HL-60/S4 treated with retinoic acid at 250 ng/mL for 4 days and 3 days (cell line): Measurements from ENCODE around the gene SDF4.
"Not testable (repeated sequence)": the region's sequence is repeated elsewhere in the genome, so short reads cannot be mapped to it uniquely, and the experiment has no call there.

Experiments
- in situ Hi-C: fragments of 300-500 bp; cut with MboI; formaldehyde crosslinking; loops from 2 replicates; pipeline ENCODE4 v1.7.0; 2022; ENCODE audit warnings: low sequenced_read_pairs

The SDF4 gene

DNA sequence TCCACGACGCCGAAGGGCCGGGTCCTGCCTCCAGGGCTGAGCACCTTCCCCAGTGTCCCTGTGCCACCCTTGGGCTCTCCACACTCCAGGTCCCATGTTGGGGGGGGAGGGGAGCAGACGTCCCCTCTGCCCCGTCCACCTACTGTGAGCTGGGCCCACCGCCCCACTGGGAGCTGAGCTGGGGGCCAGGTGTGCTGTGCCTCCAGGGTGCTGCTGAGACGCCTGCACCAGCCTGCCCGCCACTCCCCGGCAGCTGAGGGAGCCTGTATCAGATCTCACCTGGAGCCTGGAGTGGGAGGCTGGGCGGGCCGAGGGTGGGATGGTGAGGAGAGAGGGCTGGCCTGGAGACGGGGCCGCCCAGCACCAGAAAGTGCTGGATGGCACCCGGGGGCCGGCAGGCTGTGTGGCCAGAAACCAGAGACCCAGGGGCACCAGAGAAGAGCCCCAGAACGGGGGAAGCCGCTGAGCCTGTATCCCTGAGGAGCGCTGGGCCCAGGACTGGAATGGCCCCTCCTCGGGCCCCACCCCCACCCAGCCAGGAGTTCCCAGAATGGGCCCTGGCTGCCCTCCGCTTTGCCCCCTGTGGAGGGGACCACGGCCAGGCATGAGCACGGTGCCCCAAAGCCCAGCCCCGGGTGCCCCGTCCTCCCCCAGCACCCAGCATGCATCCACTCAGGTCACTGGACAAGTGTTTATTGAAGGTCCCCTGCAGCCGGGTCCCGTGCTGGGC lies 28.8 kb downstream of the SDF4 start:
- in situ Hi-C loops = no loop called here

DNA sequence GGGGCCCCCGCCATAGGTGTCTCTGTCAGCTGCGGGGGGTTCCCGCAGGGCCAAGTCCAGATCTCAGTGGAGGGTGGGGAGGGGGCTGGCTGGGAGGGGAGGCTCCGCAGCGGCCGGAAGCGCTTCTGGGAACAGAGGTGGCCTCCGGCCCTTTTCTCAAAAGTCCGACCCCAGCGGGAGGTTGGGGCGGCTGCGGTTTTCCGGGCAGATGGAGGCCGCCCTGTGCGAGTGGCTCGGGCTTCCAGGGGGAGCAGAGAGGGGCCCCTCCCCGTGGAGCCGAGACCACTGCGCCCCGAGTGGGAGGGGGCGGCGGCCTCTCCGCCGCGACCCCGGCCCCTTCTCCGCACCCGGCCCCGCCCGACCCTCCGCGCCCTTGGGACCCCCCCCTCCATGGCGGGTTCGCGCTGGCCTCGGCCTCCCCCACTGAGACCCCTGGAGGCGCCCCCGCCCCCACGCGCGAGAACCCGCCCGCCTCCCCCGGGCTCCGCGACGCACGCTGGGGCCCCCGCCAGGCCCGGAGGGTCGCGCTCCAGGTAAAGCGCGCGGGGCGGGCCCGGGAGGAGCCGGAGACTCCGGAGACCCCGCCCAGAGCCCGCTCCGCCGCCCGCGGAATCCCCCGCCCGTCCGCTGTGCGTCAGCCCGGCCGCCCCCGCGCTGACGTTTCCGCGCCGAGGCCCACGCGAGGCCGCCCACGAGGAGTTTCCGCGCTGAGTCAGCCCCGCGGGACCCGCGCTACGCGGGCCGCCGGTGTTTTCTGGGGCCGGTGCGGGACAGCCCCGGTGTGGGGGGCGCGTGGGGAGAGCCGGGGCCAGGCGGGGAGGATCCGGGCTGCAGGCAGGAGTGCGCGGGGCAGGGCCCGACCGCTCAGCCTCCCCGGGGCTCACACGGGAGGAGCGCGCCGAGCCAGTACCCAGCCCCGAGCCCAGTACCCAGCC lies 30.7 kb downstream of the SDF4 start:
- in situ Hi-C loops = no loop called here

DNA sequence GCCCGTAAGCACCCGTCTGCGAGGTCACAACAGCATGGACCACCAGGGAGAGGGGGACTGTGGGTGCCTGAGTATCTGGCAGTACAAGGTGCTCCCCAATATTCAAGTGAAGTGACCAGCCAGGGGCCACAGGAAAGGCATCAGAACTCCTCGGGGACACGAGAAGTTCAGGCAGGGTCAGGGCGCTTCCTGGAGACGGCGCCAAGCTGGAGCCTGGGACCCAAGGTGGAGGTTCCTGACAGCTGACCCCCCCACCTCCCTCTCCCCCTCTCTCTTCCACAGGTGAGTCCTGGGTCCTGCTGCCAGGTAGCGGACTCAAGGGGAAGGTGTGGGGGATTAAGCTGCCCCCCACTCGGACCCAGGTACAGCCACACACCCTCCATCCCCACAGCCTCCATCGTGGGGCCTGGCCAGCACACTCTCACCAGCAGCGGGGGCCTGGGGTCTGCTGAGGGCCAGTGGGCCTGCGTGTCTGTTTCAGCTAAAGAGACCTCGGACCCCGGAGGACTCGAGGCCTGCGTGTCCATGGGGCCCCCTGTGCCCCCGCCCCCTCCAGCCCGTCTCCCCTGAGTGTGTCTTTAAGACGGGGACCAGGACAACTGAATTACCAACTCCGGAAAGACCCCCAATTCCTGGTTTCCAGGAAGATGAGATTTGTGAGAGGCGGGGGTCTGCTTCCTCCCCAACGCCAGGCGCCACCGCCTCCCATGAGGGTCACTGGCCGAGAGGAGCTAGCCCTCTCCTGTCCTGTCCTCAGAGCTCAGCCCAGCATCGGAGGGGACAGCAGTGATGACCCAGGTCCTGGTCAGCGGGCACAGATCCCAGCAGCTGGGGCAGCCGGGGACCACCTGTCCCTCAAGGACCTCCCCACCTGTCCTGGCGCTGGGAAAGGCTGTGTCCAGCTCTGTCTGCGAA lies 31.6 kb downstream of the SDF4 start:
- in situ Hi-C loops = no loop called here

DNA sequence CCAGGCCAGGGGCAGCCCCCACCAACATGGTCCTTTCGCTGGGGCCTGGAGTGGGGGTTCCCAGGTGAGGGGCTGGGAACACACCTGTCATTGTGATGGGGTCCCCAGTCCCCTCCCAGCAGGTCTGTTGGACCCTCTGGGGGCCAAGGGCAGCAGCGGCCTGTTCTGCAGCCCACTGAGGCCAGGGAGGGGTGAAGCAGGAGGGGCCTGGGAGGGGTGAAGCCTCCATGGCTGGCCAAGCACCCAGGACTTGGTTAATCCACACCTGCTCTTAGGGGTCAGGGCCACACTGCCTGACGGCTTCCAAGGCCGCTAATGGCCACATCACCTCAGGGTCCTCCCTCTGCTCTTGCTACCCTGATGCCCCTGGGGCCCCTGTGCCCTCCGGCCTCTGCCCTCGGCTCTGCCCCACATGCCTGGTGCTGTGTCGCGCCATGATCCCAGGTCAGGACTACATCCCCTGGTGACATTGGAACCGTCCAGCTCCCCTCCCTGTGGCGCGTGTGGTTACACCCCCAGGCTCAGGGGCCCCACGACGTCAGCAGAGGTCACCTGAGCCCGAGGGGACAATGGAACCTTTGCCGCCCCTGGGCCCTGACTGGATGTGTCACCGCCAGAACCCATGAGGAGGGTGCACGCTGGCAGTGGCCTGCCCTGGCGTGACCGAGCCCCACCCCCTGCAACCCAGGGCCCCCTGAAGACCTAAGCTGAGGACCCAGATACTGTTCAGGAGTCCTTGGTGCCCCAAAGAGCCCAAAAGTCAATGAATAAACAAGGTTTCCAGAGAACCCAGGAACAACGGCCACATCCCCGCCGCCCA lies 32.5 kb downstream of the SDF4 start:
- in situ Hi-C loops = no loop called here

DNA sequence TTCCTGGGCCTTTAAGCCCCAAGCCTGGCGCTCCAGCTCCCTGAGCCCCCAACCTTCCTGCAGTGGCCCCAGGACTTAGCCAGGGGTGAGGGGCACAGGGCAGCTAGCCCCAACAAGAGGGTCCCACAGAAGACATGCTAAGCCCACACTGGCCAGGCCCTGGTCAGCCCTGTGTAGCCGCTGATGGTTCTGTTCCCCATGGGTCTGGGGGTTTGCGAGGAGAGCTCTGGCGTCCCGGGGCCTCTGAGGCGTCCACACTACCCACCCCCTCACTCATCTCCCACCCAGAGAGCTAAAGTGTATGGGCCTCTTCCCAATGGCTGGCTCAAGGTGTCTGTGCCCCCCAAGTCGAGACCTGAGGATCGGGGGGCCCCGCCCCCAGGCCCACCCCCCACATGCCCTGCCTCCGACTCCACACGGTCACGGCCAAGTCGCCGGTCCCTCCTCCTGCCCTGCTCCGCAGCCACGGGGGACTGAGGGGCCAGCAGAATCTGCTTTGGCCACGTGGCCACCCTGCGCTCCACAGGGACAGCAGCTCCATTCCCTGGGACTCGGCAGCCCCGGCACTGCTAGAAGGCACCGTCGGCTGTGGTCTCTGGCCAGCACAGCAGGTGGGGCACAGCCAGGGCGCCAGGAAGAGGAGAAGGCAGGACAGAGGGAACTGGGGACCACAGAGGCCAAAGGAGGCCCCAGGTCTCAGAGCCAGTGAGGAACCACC lies 33.2 kb downstream of the SDF4 start:
- in situ Hi-C loops = no loop called here

DNA sequence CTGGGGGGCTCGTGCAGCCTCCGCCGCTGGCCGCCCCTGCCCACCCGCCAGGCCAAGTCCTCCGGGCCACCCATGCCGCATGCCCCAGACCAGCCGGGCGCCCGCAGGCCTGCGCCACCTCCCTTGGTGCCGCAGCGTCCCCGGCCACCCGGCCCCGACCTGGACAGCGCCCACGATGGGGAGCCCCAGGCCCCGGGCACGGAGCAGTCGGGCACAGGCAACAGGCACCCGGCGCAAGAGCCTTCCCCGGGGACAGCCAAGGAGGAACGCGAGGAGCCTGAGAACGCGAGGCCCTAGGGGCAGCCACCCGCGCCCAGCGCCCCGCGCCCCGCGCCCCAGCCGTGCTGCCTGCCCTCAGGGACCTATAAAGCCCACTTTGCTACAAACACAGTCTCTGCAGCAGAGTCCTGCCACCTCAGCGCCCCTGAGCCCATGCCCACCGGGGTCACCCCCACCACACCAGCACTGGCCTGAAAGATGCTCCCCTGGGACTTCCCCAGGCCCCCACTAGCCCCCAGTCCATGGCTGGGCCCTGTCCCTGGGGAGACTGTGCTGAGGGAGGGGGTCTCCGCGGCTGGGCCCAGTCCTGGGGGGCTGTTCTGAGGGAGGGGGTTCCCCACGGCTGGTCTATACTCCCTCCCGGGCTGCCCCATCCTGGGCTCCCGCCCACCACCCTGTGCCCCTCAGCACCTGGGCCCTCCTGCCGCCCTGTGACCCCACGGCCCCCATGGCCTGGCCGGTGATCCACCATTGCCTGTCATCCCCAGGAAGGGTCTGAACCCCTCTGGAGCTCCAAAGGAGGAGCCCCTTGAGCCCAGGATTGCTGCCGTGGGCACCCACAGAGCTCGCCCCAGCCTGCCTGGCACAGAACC lies 34.0 kb downstream of the SDF4 start:
- in situ Hi-C loops = no loop called here

DNA sequence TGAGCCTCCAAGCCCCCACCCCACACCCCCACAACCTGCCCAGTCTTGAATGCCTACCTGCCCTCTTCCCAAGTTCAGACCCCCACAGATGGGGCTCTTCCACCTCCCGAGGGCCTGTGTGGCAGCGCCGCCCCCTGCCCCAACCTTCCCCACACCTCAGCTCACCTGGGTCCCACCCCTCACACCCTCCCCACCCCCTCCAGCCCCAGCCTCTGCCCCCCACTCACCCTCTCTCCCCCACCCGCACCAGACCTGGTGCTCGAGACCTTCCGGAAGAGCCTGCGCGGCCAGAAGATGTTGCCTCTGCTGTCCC lies 34.7 kb downstream of the SDF4 start:
- in situ Hi-C loops = no loop called here

DNA sequence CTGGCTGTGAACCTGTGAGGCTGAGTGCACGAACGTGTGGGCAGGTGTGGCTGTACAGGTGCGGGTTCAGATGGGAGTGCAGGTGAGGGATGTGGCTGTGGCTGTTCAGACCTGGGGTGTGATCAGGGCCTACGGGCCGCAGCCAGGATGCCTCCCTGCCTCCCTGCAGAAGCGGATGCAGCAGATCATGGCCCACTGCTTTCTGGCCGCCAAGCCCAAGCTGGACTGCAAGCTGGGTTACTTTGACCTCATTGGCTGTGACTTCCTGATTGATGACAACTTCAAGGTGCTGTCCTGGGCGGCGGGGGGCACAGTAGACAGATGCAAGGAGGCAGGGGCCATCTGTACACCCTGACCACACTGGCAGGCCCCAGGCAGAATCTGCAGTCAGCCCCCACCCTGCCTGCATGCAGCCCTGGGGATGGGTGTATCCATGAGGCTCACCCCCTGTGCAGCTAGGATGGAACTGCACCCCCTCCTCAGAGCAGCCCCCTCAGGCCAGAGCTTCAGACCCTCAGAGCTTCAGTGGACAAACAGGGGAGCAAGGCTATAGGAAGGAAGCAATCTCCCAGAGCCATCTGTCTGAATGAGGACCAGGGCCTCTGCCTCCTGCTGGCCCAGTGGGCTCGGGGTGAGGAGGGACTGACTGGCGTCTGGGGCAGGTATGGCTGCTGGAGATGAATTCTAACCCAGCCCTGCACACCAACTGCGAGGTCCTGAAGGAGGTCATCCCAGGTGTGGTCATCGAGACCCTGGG lies 35.2 kb downstream of the SDF4 start:
- in situ Hi-C loops = no loop called here

DNA sequence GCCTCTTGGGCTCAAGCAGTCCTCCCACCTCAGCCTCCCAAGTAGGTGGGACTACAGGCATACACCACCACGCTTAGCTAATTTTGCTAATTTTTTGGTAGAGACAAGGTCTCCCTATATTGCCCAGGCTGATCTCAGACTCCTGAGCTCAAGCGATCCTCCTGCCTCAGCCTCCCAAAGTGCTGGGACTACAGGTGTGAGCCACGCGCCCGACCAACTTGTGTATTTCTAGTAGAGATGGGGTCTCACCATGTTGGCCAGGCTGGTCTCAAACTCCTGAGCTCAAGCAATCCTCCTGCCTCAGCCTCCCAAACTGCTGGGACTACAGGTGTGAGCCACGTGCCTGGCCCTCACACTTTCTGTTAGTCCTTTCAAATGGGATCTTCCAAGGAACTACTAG lies 36.1 kb downstream of the SDF4 start:
- in situ Hi-C loops = not testable (repeated sequence)

DNA sequence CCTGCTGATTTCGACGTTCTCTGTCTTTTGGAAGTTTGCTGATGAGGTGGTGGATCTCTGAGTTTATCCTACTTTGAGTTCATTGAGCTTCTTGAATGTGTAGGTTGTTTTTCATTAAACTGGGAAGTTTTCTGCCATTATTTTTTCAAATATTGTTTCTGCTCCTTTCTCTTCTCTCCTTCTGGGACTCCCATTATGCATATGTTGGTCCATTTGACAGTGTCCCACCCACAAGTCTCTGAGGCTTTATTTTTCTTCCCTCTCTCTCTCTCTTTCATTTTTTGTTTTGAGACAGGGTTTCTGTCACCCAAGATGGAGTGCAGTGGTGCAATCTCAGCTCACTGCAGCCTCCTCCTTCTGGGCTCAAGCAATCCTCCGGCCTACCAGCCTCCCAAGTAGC lies 37.1 kb downstream of the SDF4 start:
- in situ Hi-C loops = no loop called here

DNA sequence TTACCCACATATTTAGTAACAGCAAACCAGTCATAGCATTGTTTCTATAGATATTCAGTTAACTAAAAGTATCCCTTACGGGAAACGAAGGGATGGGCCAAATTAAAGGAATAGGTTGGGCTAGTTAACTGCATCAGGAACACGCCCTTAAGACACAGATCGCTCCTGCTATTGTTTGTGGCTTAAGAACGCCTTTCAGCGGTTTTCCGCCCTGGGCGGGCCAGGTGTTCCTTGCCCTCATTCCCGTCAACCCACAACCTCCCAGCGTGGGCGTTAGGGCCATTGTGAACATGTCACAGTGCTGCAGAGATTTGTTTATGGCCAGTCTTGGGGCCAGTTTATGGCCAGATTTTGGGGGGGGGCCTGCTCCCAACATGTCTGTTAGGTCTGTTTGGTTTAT lies 40.1 kb downstream of the SDF4 start:
- in situ Hi-C loops = no loop called here

DNA sequence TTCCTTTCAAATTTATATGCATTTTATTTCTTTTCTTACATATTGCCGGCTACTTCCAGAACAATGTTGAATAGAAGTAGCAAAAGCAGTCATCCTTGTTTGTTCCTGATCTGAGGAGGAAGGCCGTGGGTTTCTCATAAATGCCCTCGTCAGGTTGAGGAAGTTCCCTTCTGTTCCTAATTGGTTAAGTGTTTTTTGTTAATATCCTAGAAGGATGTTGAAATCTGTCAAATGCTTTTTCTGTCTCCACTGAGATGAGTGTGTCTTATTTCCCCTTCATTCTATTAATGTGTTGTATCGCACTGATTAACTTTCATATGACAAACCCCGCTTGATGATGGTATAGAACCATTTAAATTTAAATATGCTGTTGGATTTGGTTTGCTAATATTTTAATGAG lies 42.7 kb downstream of the SDF4 start:
- in situ Hi-C loops = no loop called here

DNA sequence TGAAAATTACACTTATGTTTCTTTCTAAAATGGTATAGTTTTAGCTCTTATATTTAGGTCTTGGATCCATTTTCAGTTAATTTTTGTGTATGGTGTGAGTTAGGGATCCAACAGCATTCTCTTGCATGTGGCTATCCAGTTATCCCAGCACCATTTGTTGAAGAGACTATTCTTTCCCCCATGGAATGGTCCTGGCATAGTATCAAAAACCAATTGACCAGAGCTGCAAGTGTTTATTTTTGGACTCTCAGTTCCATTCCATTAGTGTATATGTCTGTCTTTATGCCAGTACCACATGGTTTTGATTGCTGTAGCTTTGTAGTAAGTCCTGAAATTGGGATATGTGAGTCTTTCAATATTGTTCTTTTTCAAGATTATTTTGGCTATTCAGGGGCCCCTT lies 43.9 kb downstream of the SDF4 start:
- in situ Hi-C loops = no loop called here

DNA sequence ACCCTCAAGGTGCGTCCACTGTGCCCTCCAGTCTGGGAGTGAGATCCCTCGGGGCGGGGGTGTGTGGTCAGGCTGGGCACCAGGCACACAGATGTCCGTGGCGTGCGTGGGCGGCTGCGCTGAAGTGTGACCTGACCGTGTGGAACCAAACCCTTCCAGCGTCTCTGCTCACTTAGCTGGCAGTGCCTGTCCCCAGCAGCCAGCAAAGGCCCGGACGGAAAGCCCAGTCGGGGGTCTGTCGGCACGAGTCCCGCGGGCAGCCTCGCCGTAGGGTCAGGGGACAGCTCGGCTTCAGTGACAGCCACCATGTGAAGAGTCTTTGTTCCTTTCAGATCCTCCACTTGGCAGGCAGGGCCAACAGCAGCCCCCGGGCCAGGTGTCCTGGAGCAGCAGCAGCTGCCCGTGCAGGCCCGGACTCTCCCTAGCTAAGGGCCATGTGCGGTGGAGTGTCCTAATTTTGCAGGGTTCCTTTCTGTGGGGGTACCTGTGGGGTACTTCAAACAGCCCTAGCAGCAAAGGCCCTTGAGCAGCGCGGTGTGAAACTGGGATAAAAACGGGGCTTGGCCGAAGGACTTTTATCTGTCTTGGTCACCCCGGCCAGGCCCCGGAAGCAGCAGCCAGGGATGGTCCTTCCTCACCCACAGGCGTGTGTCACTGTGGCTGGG lies 46.6 kb downstream of the SDF4 start:
- in situ Hi-C loops = no loop called here

DNA sequence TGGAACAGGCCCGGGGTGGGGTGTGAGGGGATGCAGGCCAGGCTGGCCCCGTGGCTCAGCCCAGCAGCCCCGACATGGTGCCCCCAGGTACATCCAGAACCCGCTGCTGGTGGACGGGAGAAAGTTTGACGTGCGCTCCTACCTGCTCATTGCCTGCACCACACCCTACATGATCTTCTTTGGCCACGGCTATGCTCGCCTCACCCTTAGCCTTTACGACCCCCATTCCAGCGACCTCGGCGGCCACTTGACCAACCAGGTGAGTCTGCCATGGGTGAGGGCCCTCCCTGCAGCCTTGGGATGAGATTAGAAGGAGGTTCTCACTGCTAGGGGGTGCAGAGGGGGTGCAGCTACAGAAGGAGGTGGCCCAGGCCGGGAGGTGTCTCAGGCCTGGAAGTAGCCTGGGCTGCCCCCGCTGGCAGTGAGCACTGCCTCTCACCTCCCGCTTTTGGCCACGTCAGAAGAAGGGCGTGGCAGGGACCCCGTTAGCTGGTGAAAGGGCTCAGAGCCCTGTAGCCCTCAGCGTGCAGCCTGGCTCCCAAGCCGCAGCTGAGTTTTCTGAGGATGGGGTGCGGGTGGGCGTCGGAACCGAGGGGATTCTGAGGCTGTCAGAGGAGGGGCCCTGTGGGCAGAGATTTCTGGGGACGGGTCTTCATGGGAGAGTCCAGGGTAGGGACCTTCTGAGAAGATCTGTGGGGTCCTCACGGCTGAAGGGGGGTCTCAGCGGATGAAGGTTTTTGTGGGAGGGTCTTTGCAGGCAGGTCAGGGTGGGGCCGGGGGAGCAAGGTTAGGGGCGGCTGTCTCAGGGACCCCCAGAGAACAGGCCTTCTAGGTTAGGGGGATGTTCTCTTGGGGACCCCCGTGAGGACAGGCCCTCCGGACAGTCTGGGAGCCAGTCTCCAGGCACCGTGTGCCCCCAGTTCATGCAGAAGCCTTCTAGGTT lies 47.7 kb downstream of the SDF4 start:
- in situ Hi-C loops = no loop called here

DNA sequence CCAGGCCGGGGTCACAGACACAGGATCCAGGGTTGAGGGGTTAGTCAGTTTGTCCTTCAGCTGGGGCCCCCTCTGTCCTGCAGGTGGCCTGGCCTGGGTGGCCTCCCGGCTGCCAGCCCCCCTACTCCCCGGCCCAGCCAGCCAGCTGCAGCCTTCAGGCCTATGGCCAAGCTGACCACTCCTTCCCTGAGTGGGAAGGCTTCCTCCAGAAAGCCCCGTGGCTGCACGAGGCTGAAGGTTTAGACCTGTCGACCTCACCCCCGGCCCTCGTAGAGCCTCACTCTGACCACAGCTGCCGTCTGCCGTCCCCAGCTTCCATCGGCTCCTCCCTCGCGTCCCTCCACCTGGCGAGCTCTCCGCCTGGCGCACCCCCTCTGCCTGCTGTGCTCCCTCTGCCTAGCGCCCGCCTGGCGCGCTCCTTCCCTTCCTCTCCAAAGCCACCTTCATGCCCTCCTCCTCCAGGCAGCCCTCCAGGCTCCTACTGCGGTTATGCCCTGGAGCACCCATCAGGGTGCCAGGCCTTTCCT lies 48.5 kb downstream of the SDF4 start:
- in situ Hi-C loops = no loop called here
